ENCODE measurements around the gene ALPK3. TPM values are rescaled to one million over a fixed set of nuclear protein-coding genes. Genes with fewer than 3 reads are reported as not detected.

Gene ALPK3
- total and polyA plus RNA-seq, 2 donors: 4.3 to 7.2 TPM

- H3K27ac ChIP-seq (ENCODE audit: low read depth): no peak overlapping the region
- H3K4me3 ChIP-seq (ENCODE audit: low read depth, low read length): no peak overlapping the region
- WGBS: 89% methylated on average over 10 of the region's 10 CpGs
- DNase-seq (ENCODE audit: extremely low spot score): no peak
- no peaks in the 10 kb centered on the region for H3K36me3 ChIP-seq (ENCODE audit: insufficient read depth)
- H3K4me1 ChIP-seq (ENCODE audit: insufficient read depth): no peaks in the 10 kb centered on the region
Measured at GRCh38 chr15:84893607-84894006, 76.5 kb downstream of the ALPK3 start.

DNA sequence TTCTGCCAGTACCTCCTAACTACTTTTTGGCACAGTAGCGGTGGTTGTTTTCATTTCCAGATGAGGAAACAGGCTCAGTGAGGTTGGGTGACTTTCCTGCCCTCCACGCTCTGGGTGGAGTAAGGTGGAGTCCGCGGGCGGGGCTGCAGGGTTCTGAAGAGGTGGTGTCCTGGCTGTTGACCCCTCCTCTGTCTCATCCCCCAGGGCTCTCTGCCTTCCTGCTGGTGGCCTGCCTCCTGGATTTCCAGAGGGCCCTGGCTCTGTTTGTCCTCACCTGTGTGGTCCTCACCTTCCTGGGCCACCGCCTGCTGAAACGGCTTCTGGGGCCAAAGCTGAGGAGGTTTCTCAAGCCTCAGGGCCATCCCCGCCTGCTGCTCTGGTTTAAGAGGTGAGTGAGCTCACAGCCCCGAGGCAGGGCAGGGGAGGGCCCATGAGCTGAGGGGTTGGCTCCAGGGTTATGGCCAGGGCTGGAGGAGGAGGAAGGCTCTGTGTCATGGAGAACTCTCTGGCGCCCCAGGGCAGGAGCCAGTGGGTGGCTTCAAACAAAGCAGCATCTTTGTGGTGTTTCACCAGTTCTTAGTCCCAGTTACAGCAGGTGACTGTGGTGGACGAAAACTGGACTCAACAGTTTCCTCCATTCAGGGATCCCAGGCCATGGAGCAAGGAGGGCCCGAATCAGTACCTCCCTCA, 77.7 kb downstream of the ALPK3 start:
- 86% methylated on average over 12 of the region's 12 CpGs for WGBS
- H3K36me3 ChIP-seq (ENCODE audit: insufficient read depth): no peaks in the 10 kb centered on the region
- H3K27ac ChIP-seq (ENCODE audit: low read depth): no peak overlapping the region
- DNase-seq (ENCODE audit: extremely low spot score): no peak
- H3K4me1 ChIP-seq (ENCODE audit: insufficient read depth): no peaks in the 10 kb centered on the region
- no peak overlapping the region for H3K4me3 ChIP-seq (ENCODE audit: low read depth, low read length)

GRCh38 chr15:84898761-84899160, 81.6 kb downstream of the ALPK3 start:
- H3K36me3 ChIP-seq (ENCODE audit: insufficient read depth): no peaks in the 10 kb centered on the region
- no peak for DNase-seq (ENCODE audit: extremely low spot score)
- H3K27ac ChIP-seq (ENCODE audit: low read depth): no peak overlapping the region
- H3K4me1 ChIP-seq (ENCODE audit: insufficient read depth): no peaks in the 10 kb centered on the region
- no peak overlapping the region for H3K4me3 ChIP-seq (ENCODE audit: low read depth, low read length)
- 42% methylated on average over 4 of the region's 4 CpGs for WGBS

DNA sequence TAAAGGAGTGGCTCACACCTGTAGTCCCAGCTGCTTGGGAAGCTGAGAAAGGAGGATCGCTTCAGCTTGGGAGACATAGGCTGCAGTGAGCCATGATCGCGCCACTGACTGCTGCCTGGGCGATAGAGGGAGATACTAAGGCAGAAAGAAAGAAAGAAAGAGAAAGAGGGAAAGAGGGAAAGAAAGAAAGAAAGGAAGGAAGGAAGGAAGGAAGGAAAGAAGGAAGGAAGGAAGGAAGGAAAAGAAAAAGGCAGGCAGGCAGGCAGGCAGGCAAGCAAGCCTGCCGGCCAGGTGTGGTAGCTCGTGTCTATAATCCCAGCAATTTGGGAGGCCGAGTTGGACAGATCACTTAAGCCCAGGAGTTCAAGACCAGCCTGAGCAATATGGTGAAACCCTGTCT, 82.6 kb downstream of the ALPK3 start:
- Histone ChIP-seq H3K27ac (ENCODE audit: low read depth) (no peak overlapping the region), H3K4me3 (ENCODE audit: low read depth, low read length) (no peak overlapping the region), H3K36me3 (ENCODE audit: insufficient read depth) (no peaks in the 10 kb centered on the region), H3K4me1 (ENCODE audit: insufficient read depth) (no peaks in the 10 kb centered on the region)
- 83% methylated on average over 7 of the region's 7 CpGs for WGBS
- no peak for DNase-seq (ENCODE audit: extremely low spot score)

GRCh38 chr15:84901540-84901939, 84.4 kb downstream of the ALPK3 start:
- WGBS: 75% methylated on average over 2 of the region's 2 CpGs
- no peaks in the 10 kb centered on the region for H3K4me1 ChIP-seq (ENCODE audit: insufficient read depth)
- H3K36me3 ChIP-seq (ENCODE audit: insufficient read depth): no peaks in the 10 kb centered on the region
- DNase-seq (ENCODE audit: extremely low spot score): no peak
- no peak overlapping the region for H3K4me3 ChIP-seq (ENCODE audit: low read depth, low read length)
- no peak overlapping the region for H3K27ac ChIP-seq (ENCODE audit: low read depth)

DNA sequence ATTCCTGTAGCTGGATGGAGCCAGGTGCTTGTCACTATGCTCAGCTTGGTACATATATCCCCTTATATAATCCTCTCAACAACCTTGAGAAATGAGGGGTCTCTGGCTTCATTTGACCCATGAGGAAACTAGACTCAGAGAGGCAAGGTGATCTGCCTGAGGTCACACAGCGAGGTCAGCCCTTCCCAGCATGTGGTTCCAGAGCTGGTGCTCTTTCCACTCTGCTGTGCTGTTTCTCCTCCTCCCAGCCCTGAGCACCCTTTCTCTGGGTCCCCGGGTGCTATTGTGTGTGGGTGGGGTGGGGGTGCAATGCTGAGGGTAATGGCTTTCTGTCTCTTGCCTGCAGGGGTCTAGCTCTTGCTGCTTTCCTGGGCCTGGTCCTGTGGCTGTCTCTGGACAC, 86.6 kb downstream of the ALPK3 start:
- H3K27ac ChIP-seq (ENCODE audit: low read depth): no peak overlapping the region
- 92% methylated on average over 2 of the region's 2 CpGs for WGBS

GRCh38 chr15:84904419-84904818, 87.3 kb downstream of the ALPK3 start:
- no peak overlapping the region for H3K4me3 ChIP-seq (ENCODE audit: low read depth, low read length)
- H3K36me3 ChIP-seq (ENCODE audit: insufficient read depth): no peaks in the 10 kb centered on the region
- 41% methylated on average over 2 of the region's 2 CpGs for WGBS
- no peaks in the 10 kb centered on the region for H3K4me1 ChIP-seq (ENCODE audit: insufficient read depth)
- no peak for DNase-seq (ENCODE audit: extremely low spot score)
- H3K27ac ChIP-seq (ENCODE audit: low read depth): no peak overlapping the region

More for the DNA sequence above, 86.6 kb downstream of the ALPK3 start:
- H3K4me1 ChIP-seq (ENCODE audit: insufficient read depth): no peaks in the 10 kb centered on the region
- H3K36me3 ChIP-seq (ENCODE audit: insufficient read depth): no peaks in the 10 kb centered on the region
- H3K4me3 ChIP-seq (ENCODE audit: low read depth, low read length): no peak overlapping the region
- no peak for DNase-seq (ENCODE audit: extremely low spot score)

GRCh38 chr15:84905016-84905916, 88.1 kb downstream of the ALPK3 start:
- no peaks in the 10 kb centered on the region for H3K36me3 ChIP-seq (ENCODE audit: insufficient read depth)
- 92% methylated on average over 15 of the region's 15 CpGs for WGBS
- no peak overlapping the region for H3K27ac ChIP-seq (ENCODE audit: low read depth)
- no peak overlapping the region for H3K4me3 ChIP-seq (ENCODE audit: low read depth, low read length)
- no peak for DNase-seq (ENCODE audit: extremely low spot score)
- H3K4me1 ChIP-seq (ENCODE audit: insufficient read depth): no peaks in the 10 kb centered on the region

GRCh38 chr15:84907731-84908130, 90.6 kb downstream of the ALPK3 start:
- DNase-seq (ENCODE audit: extremely low spot score): no peak
- no peaks in the 10 kb centered on the region for H3K4me1 ChIP-seq (ENCODE audit: insufficient read depth)
- no peak overlapping the region for H3K27ac ChIP-seq (ENCODE audit: low read depth)
- no peak overlapping the region for H3K4me3 ChIP-seq (ENCODE audit: low read depth, low read length)
- no peaks in the 10 kb centered on the region for H3K36me3 ChIP-seq (ENCODE audit: insufficient read depth)
- WGBS: 93% methylated on average over 4 of the region's 4 CpGs

GRCh38 chr15:84908564-84908963, 91.4 kb downstream of the ALPK3 start:
- WGBS: 74% methylated on average over 13 of the region's 13 CpGs
- Histone ChIP-seq H3K4me3 (ENCODE audit: low read depth, low read length) (no peak overlapping the region), H3K36me3 (ENCODE audit: insufficient read depth) (no peaks in the 10 kb centered on the region), H3K4me1 (ENCODE audit: insufficient read depth) (no peaks in the 10 kb centered on the region), H3K27ac (ENCODE audit: low read depth) (no peak overlapping the region)
- no peak for DNase-seq (ENCODE audit: extremely low spot score)

DNA sequence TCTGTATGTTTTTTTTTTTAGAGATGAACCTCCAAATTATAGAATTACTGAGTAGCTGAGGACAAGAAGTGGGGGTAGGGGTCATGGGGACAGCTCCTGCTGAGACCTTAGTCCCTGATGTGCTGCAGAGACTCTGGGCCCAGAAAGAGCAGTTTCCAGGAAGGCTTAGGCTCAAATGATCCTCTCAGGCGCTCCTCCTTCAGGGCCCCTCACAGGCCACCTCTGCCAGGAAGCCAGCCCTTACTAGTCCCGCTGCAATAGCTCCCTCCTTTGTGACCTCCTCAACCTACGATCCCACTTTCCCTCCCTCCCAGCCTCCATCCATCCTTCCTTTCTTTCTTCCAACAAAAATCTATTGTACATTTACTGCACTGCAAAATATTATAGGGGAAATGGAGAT, 91.9 kb downstream of the ALPK3 start:
- Histone ChIP-seq H3K36me3 (ENCODE audit: insufficient read depth) (no peaks in the 10 kb centered on the region), H3K27ac (ENCODE audit: low read depth) (no peak overlapping the region), H3K4me3 (ENCODE audit: low read depth, low read length) (no peak overlapping the region), H3K4me1 (ENCODE audit: insufficient read depth) (no peaks in the 10 kb centered on the region)
- DNase-seq (ENCODE audit: extremely low spot score): no peak
- 92% methylated on average over 3 of the region's 3 CpGs for WGBS

DNA sequence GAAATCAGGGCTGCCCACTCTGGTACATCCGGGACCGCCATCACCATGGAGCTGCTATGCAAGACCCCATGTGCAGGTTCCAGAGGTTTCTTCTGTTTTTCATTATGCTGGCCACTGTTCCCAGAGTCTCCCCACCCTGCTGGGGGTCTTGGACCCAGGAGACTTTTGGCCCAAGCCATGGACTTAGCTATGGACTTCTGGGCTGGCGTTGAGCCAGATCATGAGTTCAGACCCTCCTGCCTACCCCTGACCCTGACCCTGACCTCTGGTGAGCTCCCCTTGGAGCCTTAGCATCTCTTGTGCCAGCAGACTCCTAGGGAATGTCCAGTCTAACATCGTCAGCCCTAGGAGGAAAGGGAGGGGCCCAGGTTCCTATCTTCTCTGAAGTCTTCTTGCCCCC, 92.6 kb downstream of the ALPK3 start:
- Histone ChIP-seq H3K36me3 (ENCODE audit: insufficient read depth) (no peaks in the 10 kb centered on the region), H3K4me1 (ENCODE audit: insufficient read depth) (no peaks in the 10 kb centered on the region), H3K4me3 (ENCODE audit: low read depth, low read length) (no peak overlapping the region), H3K27ac (ENCODE audit: low read depth) (no peak overlapping the region)
- WGBS: 85% methylated on average over 4 of the region's 4 CpGs
- DNase-seq (ENCODE audit: extremely low spot score): no peak

- 94% methylated on average over 17 of the region's 17 CpGs for WGBS
- Histone ChIP-seq H3K4me3 (ENCODE audit: low read depth, low read length) (no peak overlapping the region), H3K4me1 (ENCODE audit: insufficient read depth) (no peaks in the 10 kb centered on the region)
Measured at GRCh38 chr15:84910928-84911623, 93.9 kb downstream of the ALPK3 start.

More at GRCh38 chr15:84910928-84911623, 93.9 kb downstream of the ALPK3 start:
- no peaks in the 10 kb centered on the region for H3K36me3 ChIP-seq (ENCODE audit: insufficient read depth)
- no peak overlapping the region for H3K27ac ChIP-seq (ENCODE audit: low read depth)
- DNase-seq (ENCODE audit: extremely low spot score): no peak

Data from urinary bladder (tissue), 4 donors.